Adrenal gland (tissue), 12 donors: ENCODE data around the gene DYDC1. TPM values are rescaled to one million over a fixed set of nuclear protein-coding genes. Genes with fewer than 3 reads are reported as not detected.

Source experiments
- DNase-seq, 7 donors: peaks; one replicate each; pipeline ENCODE4 v3.0.0-alpha.2; 2019 to 2020
- H3K27ac ChIP-seq, 5 donors: fragments of 200-600 bp; sonication (generic) in 4 of 5; 1 replicate in 3 of 5; 2 replicates in 2 of 5; pipeline versions ENCODE4 v1.5.1 to v1.8.0; 2016 to 2020; ENCODE audit warnings: mild to moderate bottlenecking in 1 of 5
- H3K27me3 ChIP-seq: fragments of 200-600 bp; 2 replicates; pipeline ENCODE4 v1.8.0; 2021
- H3K36me3 ChIP-seq, 2 donors: fragments of 200-600 bp; replicated peaks in 1 of 2; 1 replicate in 1 of 2; 2 replicates in 1 of 2; pipeline versions ENCODE4 v1.5.1 to v1.8.0; 2018 to 2022
- H3K4me1 ChIP-seq, 2 donors: fragments of 200-600 bp; replicated peaks in 1 of 2; 1 replicate in 1 of 2; 2 replicates in 1 of 2; pipeline versions ENCODE4 v1.5.1 to v1.8.0; 2018 to 2021
- H3K4me3 ChIP-seq, 4 donors: fragments of 200-600 bp; sonication (generic) in 3 of 4; one replicate each; pipeline ENCODE4 v1.5.1; 2016 to 2018
- H3K9me3 ChIP-seq, 3 donors: fragments of 200-600 bp; sonication (generic) in 1 of 3; replicated peaks in 1 of 3; 1 replicate in 2 of 3; 2 replicates in 1 of 3; pipeline versions ENCODE4 v1.5.1 to v1.8.0; 2016 to 2021
- POLR2A ChIP-seq, 2 donors: fragments of 450-650 bp; IDR thresholded peaks; one replicate each; pipeline ENCODE4 v1.6.1; 2017; ENCODE audit warnings: antibody characterized with exemption in 2 of 2, mild to moderate bottlenecking in 2 of 2, moderate library complexity in 1 of 2
- WGBS, 4 donors: extraction: QIAGEN DNeasy Blood & Tissue Kit in 2 of 4; methylation state at CpG; one replicate each; pipeline versions ENCODE4 v1.1.5 to v1.1.7; 2013 to 2017; 5-methylcytosine and 5-hydroxymethylcytosine counted together
- intact Hi-C, 2 donors: fragments of 100-400 bp; cut with DNase I; formaldehyde crosslinking; loops; one replicate each; pipeline versions ENCODE4 v1.14.1 to v1.15.0; 2022 to 2023
- polyA plus RNA-seq, 3 donors: library from polyadenylated mRNA; stranded (reverse); fragments of 200-250 nt in 2 of 3; fragments of 350-450 nt in 1 of 3; fragmentation: Illumina TruSeq in 1 of 3; extraction: RNeasy Lipid Tissue Mini Kit (QIAGEN cat#74804) in 1 of 3; gene quantifications; one replicate each; pipeline ENCODE4 v1.2.3, GENCODE V29; 2013 to 2014
- total RNA-seq, 9 donors: library from RNA; depleted of rRNA in 4 of 9; stranded (reverse); fragments of >200 nt in 4 of 9; fragments of 120-200 nt in 1 of 9; fragmentation: NEBNext Ultra II Directional in 1 of 9; extraction: Animal tissue kit (Norgen Biotek cat#: 25700) in 1 of 9; gene quantifications; one replicate each; pipeline versions ENCODE4 v1.1.0 to v1.2.4, GENCODE V29; 2013 to 2023
- TF ChIP-seq, protein P1 (sequence below), 6 experiments: fragments of 450-650 bp in 4 of 6; fragments of 200-600 bp in 2 of 6; sonication (generic) in 1 of 6; IDR thresholded peaks; 1 replicate in 5 of 6; 2 replicates in 1 of 6; pipeline versions ENCODE4 v1.5.1 to v1.8.0; 2016 to 2021; ENCODE audit warnings: antibody characterized with exemption in 6 of 6, mild to moderate bottlenecking in 2 of 6, moderate library complexity in 1 of 6
- donor health status: healthy with polysubstance abuse.
- donor health status: Bipolar disorder and iron deficiency.
- donor health status: DM: yes; HTN: yes; CAD: no.
- donor health status: DM: no; HTN: no; CAD: no.
- donor health status: DM: no; HTN: no; CAD: no.
- donor health status: DM: yes; HTN: yes; CAD: no.

DYDC1 gene
- total and polyA plus RNA-seq, 12 donors, result not detected

GRCh38 chr10:80288849-80289248, 67.7 kb downstream of the DYDC1 start:
- intact Hi-C loops, result no loop called here
- WGBS, 4 donors, result 83 to 91% (median 87%) methylated on average over 5 of the region's 5 CpGs

More at GRCh38 chr10:80288849-80289248, 67.7 kb downstream of the DYDC1 start:
- H3K9me3 ChIP-seq, result no peaks in the 10 kb centered on the region
- no peaks in the 10 kb centered on the region for H3K27me3 ChIP-seq
- TF ChIP-seq, protein P1, sequence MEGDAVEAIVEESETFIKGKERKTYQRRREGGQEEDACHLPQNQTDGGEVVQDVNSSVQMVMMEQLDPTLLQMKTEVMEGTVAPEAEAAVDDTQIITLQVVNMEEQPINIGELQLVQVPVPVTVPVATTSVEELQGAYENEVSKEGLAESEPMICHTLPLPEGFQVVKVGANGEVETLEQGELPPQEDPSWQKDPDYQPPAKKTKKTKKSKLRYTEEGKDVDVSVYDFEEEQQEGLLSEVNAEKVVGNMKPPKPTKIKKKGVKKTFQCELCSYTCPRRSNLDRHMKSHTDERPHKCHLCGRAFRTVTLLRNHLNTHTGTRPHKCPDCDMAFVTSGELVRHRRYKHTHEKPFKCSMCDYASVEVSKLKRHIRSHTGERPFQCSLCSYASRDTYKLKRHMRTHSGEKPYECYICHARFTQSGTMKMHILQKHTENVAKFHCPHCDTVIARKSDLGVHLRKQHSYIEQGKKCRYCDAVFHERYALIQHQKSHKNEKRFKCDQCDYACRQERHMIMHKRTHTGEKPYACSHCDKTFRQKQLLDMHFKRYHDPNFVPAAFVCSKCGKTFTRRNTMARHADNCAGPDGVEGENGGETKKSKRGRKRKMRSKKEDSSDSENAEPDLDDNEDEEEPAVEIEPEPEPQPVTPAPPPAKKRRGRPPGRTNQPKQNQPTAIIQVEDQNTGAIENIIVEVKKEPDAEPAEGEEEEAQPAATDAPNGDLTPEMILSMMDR (IDR thresholded peaks at IDR 0.05), result no peak
- TF ChIP-seq POLR2A (IDR thresholded peaks at IDR 0.05), result no peak
- no peak overlapping the region for H3K27ac ChIP-seq
- H3K36me3 ChIP-seq, result no peaks in the 10 kb centered on the region
- no peaks in the 10 kb centered on the region for H3K4me1 ChIP-seq
- no peak overlapping the region for H3K4me3 ChIP-seq
- DNase-seq, result no peak

Other genes with a start within 250 kb of the DYDC1 start
- 10 to 100 TPM; 11.7 to 26.9 (median 23.5) TPM for gene PLAC9, start 224.0 kb downstream of the DYDC1 start, total RNA-seq
- 10 to 100 TPM in 2 of 3 donors, 1 to 10 TPM in 1; 1.8 to 67.6 (median 61.4) TPM for gene PLAC9, start 224.0 kb downstream of the DYDC1 start, polyA plus RNA-seq
- 10 to 100 TPM; 39.0 to 99.5 (median 63.6) TPM for gene ANXA11, start 151.2 kb downstream of the DYDC1 start, total RNA-seq
- 100 to 1,000 TPM in 2 of 3 donors, 10 to 100 TPM in 1; 83.3 to 249 (median 239) TPM for gene ANXA11, start 151.2 kb downstream of the DYDC1 start, polyA plus RNA-seq
- 10 to 100 TPM in 1 of 9 donors, 1 to 10 TPM in 2, under 1 TPM in 5, not detected in 1; 0.29 to 15.1 (median 0.83) TPM for gene MAT1A, start 67.1 kb downstream of the DYDC1 start, total RNA-seq
- gene MAT1A, start 67.1 kb downstream of the DYDC1 start, polyA plus RNA-seq, result under 1 TPM; 0.16 to 0.46 (median 0.20) TPM
- under 1 TPM in 1 of 9 donors, not detected in 8; 0.33 TPM for gene DYDC2, start within 50 bp of the DYDC1 start, total RNA-seq
- gene DYDC2, start within 50 bp of the DYDC1 start, polyA plus RNA-seq, result not detected
- gene PRXL2A, start 51.8 kb upstream of the DYDC1 start, total RNA-seq, result 100 to 1,000 TPM in 1 of 9 donors, 10 to 100 TPM in 8; 12.7 to 140 (median 23.1) TPM
- gene PRXL2A, start 51.8 kb upstream of the DYDC1 start, polyA plus RNA-seq, result 10 to 100 TPM; 24.0 to 42.6 (median 35.8) TPM
- gene TSPAN14, start 97.6 kb upstream of the DYDC1 start, total RNA-seq, result 100 to 1,000 TPM in 1 of 9 donors, 10 to 100 TPM in 8; 21.7 to 112 (median 53.4) TPM
- 10 to 100 TPM; 13.1 to 19.5 (median 17.9) TPM for gene TSPAN14, start 97.6 kb upstream of the DYDC1 start, polyA plus RNA-seq
- under 1 TPM in 2 of 9 donors, not detected in 7; 0.06 to 0.35 TPM for gene SH2D4B, start 181.1 kb upstream of the DYDC1 start, total RNA-seq
- under 1 TPM in 1 of 3 donors, not detected in 2; 0.07 TPM for gene SH2D4B, start 181.1 kb upstream of the DYDC1 start, polyA plus RNA-seq